Measurements from ENCODE around the gene JPT2. TPM values are rescaled to one million over a fixed set of nuclear protein-coding genes. Genes with fewer than 3 reads are reported as not detected.

Gene JPT2, protein sequence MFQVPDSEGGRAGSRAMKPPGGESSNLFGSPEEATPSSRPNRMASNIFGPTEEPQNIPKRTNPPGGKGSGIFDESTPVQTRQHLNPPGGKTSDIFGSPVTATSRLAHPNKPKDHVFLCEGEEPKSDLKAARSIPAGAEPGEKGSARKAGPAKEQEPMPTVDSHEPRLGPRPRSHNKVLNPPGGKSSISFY
- total RNA-seq (2022; extraction: Qiagen RNA extraction; ENCODE audit: low read depth) = 172 to 195 TPM (median 191 TPM) in 5 replicates

DNA sequence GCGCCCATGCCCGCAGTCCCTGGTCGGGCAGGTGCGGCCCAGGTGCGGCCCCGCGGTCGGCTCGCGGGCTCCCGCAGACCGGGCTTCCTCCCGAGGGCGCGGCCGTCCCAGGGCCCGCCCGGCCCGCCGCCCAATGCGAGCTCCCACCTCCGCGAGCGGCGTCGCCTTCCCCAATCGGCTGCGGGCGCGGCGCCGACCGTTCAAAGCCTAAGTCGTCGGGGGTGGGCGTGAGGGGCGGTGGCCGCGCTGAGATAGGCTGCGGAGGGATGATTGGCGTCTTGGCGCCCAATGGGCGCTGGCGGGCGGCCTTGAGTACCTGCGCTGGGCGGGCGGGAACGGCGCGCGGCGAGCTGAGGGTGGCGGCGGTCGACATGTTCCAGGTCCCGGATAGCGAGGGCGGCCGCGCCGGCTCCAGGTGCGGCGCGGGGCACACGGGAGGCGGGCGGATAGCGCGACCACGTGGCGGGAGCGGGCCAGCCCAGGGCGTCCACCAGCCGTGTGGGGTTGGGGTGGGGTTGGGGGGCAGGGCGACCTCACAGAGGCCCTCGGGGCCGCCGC, at the start of gene JPT2:
Gene JPT2, plus strand, starts transcription at position 338 of the 558 bp plus-strand sequence. Its CDS starts 34 bp downstream, at position 372.

DNA sequence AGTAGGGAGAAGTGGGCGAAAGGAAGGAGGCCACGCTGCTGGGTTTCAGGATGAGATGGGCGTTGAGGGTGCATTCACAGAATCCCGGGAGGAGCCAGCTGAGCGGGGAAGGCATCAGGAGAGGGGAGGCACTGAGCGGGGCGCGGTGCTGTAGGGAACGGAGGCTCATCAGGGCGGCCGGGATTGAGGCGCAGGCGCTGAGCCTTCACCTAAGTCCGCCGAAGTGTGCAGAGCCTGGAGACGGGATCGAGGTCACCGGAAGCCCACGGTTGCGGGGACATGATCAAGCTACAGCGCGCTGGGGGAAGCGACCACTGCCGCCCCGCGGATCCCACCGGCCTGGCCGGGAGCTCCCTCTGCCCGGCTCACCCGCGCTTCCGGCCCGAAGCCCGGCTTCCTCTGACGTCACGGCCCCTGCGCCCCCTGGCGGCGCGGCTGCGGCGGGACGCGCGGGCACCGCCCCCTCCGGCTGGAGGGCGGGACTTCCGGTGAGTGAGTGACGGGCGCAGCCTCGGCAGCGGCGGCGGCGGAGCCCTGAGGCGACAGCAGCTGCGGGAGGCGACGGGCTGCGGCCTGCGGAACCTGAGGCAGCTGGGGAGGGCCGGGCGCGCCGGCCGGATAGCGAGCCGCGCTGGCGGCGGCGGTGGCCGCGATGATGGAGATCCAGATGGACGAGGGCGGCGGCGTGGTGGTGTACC, 27.8 kb downstream of the JPT2 start, which contains the start of gene MAPK8IP3:
Gene MAPK8IP3, plus strand, starts transcription at position 508 of the 698 bp plus-strand sequence. Its CDS starts 145 bp downstream, at position 653.

Other genes starting within 250 kb of the JPT2 start
- gene PERCC1, start 247.2 kb upstream of the JPT2 start, total RNA-seq (2022; extraction: Qiagen RNA extraction; ENCODE audit: low read depth) = not detected in 5 replicates
- gene CCDC154, start 233.7 kb upstream of the JPT2 start, total RNA-seq (2022; extraction: Qiagen RNA extraction; ENCODE audit: low read depth) = 0.05 to 0.47 TPM (median 0.26 TPM) in 4 of 5 replicates, not detected in the other
- 56.1 to 74.8 TPM (median 72.3 TPM) in 5 replicates for gene CLCN7, start 203.3 kb upstream of the JPT2 start, total RNA-seq (2022; extraction: Qiagen RNA extraction; ENCODE audit: low read depth)
- gene PTX4, start 189.3 kb upstream of the JPT2 start, total RNA-seq (2022; extraction: Qiagen RNA extraction; ENCODE audit: low read depth) = not detected in 5 replicates
- gene TELO2, start 184.9 kb upstream of the JPT2 start, total RNA-seq (2022; extraction: Qiagen RNA extraction; ENCODE audit: low read depth) = 28.3 to 41.7 TPM (median 38.9 TPM) in 5 replicates
- 0.07 to 0.08 TPM in 2 of 5 replicates, not detected in the others for gene TMEM204, start 144.6 kb upstream of the JPT2 start, total RNA-seq (2022; extraction: Qiagen RNA extraction; ENCODE audit: low read depth)
- 6.4 to 9.2 TPM (median 8.6 TPM) in 5 replicates for gene IFT140, start 66.2 kb upstream of the JPT2 start, total RNA-seq (2022; extraction: Qiagen RNA extraction; ENCODE audit: low read depth)
- gene CRAMP1, start 65.9 kb upstream of the JPT2 start, total RNA-seq (2022; extraction: Qiagen RNA extraction; ENCODE audit: low read depth) = 11.8 to 17.6 TPM (median 16.9 TPM) in 5 replicates
- 46.6 to 69.5 TPM (median 57.9 TPM) in 5 replicates for gene MAPK8IP3, start 27.9 kb downstream of the JPT2 start, total RNA-seq (2022; extraction: Qiagen RNA extraction; ENCODE audit: low read depth)
- gene NME3, start 93.3 kb downstream of the JPT2 start, total RNA-seq (2022; extraction: Qiagen RNA extraction; ENCODE audit: low read depth) = 36.1 to 62.1 TPM (median 56.3 TPM) in 5 replicates
- 6.5 to 12.4 TPM (median 10.3 TPM) in 5 replicates for gene EME2, start 94.5 kb downstream of the JPT2 start, total RNA-seq (2022; extraction: Qiagen RNA extraction; ENCODE audit: low read depth)
- gene MRPS34, start 94.9 kb downstream of the JPT2 start, total RNA-seq (2022; extraction: Qiagen RNA extraction; ENCODE audit: low read depth) = 165 to 272 TPM (median 249 TPM) in 5 replicates
- gene SPSB3, start 104.3 kb downstream of the JPT2 start, total RNA-seq (2022; extraction: Qiagen RNA extraction; ENCODE audit: low read depth) = 14.6 to 24.6 TPM (median 23.2 TPM) in 5 replicates
- 59.4 to 85.3 TPM (median 79.7 TPM) in 5 replicates for gene NUBP2, start 104.7 kb downstream of the JPT2 start, total RNA-seq (2022; extraction: Qiagen RNA extraction; ENCODE audit: low read depth)
- gene IGFALS, start 115.4 kb downstream of the JPT2 start, total RNA-seq (2022; extraction: Qiagen RNA extraction; ENCODE audit: low read depth) = 0.06 TPM in 1 of 5 replicates, not detected in the others
- gene HAGH, start 148.5 kb downstream of the JPT2 start, total RNA-seq (2022; extraction: Qiagen RNA extraction; ENCODE audit: low read depth) = 61.5 to 70.0 TPM (median 66.3 TPM) in 5 replicates
- 46.1 to 51.7 TPM (median 46.8 TPM) in 5 replicates for gene FAHD1, start 148.9 kb downstream of the JPT2 start, total RNA-seq (2022; extraction: Qiagen RNA extraction; ENCODE audit: low read depth)
- gene MEIOB, start 193.9 kb downstream of the JPT2 start, total RNA-seq (2022; extraction: Qiagen RNA extraction; ENCODE audit: low read depth) = 1.2 to 2.1 TPM (median 1.5 TPM) in 5 replicates
- gene HS3ST6, start 240.1 kb downstream of the JPT2 start, total RNA-seq (2022; extraction: Qiagen RNA extraction; ENCODE audit: low read depth) = 1.4 to 2.7 TPM (median 2.2 TPM) in 5 replicates